Mucosa of descending colon (tissue), 3 donors: ENCODE results near the gene GPI. TPM values are rescaled to one million over a fixed set of nuclear protein-coding genes. Genes with fewer than 3 reads are reported as not detected.

Experiments used
- ATAC-seq: fragments of 200-7000 bp; cut with Tn5 transposase; one replicate; pipeline ENCODE4 v1.9.1; 2020; ENCODE audit warnings: mild to moderate bottlenecking, moderate library complexity
- DNase-seq, 3 donors: peaks; one replicate each; pipeline ENCODE4 v3.0.0-alpha.2; 2020
- H3K36me3 ChIP-seq: fragments of 200-600 bp; one replicate; pipeline ENCODE4 v1.8.0; 2021; ENCODE audit warnings: low read depth, mild to moderate bottlenecking
- H3K4me1 ChIP-seq: fragments of 200-600 bp; one replicate; pipeline ENCODE4 v1.8.0; 2021; ENCODE audit warnings: low read depth, mild to moderate bottlenecking
- H3K4me3 ChIP-seq: fragments of 200-600 bp; one replicate; pipeline ENCODE4 v1.8.0; 2021; ENCODE audit warnings: mild to moderate bottlenecking
- H3K9me3 ChIP-seq: fragments of 200-600 bp; one replicate; pipeline ENCODE4 v1.8.0; 2021; ENCODE audit warnings: mild to moderate bottlenecking
- intact Hi-C, 2 donors: fragments of 100-400 bp; cut with DNase I in 1 of 2; cut with micrococcal nuclease in 1 of 2; formaldehyde crosslinking; loops; one replicate each; pipeline versions ENCODE4 v1.11.0 to v1.11.1; 2022; cut with DNase I, micrococcal nuclease
- total RNA-seq, 3 donors: library from RNA; stranded (reverse); fragmentation: NEBNext Ultra II Directional in 2 of 3; extraction: Animal tissue kit (Norgen Biotek cat#: 25700) in 2 of 3; gene quantifications; one replicate each; pipeline versions ENCODE4 v1.2.1 to v1.2.4, GENCODE V29; 2021 to 2023
- TF ChIP-seq, protein P1 (sequence below): fragments of 200-600 bp; IDR thresholded peaks from one replicate; pipeline ENCODE4 v1.8.0; 2022; ENCODE audit warnings: antibody characterized with exemption, mild to moderate bottlenecking
- donor health status: DM: no; HTN: no; CAD: no; lungs with moderate emphysema.
- donor health status: DM: no; HTN: no; CAD: no.
- donor health status: DM: no; HTN: yes; CAD: no.

The GPI gene
- total RNA-seq, 3 donors from 2014 or later = 247 to 344 (median 296) TPM

DNA sequence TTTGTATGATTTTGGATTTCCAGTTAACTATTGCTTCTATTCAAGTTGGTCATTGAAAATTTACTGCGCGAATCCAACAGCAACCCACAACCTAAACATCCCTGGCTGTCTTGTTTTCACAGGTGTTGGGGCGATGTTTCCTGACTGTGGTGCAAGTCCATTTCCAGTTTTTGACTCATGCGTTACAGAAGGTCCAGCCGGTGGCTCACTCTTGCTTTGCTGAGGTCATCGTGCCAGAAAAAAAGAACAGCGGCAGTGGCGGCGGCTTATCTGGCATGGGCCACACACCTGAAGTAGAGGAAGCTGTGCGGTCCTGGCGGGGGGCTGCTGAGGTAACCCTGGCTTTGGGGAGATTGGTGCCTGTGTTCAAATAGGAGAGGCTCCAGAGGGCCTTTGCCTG, 45.2 kb upstream of the GPI start:
- DNase-seq (no peak), ATAC-seq (no peak)
- no peak overlapping the region for H3K4me3 ChIP-seq
- TF ChIP-seq, protein P1, sequence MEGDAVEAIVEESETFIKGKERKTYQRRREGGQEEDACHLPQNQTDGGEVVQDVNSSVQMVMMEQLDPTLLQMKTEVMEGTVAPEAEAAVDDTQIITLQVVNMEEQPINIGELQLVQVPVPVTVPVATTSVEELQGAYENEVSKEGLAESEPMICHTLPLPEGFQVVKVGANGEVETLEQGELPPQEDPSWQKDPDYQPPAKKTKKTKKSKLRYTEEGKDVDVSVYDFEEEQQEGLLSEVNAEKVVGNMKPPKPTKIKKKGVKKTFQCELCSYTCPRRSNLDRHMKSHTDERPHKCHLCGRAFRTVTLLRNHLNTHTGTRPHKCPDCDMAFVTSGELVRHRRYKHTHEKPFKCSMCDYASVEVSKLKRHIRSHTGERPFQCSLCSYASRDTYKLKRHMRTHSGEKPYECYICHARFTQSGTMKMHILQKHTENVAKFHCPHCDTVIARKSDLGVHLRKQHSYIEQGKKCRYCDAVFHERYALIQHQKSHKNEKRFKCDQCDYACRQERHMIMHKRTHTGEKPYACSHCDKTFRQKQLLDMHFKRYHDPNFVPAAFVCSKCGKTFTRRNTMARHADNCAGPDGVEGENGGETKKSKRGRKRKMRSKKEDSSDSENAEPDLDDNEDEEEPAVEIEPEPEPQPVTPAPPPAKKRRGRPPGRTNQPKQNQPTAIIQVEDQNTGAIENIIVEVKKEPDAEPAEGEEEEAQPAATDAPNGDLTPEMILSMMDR = no peak
- H3K4me1 ChIP-seq = peaks cover 12% of the 10 kb centered on the region
- no peaks in the 10 kb centered on the region for H3K9me3 ChIP-seq
- intact Hi-C loops = no loop called here
- no peaks in the 10 kb centered on the region for H3K36me3 ChIP-seq

DNA sequence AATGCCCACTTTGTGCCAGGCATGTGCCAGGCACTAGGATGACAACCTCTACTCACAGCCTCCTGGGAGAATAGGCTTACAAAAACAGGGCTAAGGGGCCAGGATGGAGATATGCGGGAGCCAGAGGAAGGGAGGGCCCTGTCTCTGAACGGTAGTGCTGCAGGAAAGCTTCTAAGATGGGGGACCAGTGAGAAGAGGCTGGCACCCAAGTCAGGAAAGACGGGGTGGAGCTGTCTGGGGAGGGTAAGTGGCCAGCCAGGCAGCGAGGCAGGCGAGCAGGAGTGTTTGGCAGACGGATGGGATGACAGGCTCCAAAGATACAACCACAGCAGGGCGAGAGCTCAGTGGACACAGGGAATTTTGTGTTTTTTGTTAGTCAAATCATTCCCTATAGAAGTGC, 44.7 kb upstream of the GPI start:
- DNase-seq (no peak), ATAC-seq (no peak)
- H3K36me3 ChIP-seq = no peaks in the 10 kb centered on the region
- H3K4me1 ChIP-seq = peaks cover 12% of the 10 kb centered on the region
- no peaks in the 10 kb centered on the region for H3K9me3 ChIP-seq
- TF ChIP-seq, protein P1 = no peak
- H3K4me3 ChIP-seq = no peak overlapping the region
- intact Hi-C loops = no loop called here

DNA sequence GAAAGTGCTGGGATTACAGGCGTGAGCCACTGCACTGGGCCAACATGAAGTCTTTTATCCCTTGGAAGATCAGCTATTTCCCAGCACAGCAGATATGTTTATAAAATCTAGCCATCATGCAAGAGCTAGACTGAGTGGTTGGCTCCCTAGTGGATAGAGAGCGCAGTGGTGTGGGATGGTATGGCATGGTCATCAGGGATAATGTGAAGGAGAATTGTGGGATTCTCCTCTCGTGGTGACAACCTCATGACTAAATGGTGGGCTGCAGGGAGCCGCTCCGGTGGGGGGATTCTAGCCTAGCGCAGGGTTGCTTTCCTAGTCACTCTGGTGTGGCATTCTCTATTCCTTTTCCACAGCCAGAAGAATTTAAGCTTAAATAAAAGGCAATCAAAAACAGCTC, 43.3 kb upstream of the GPI start:
- TF ChIP-seq, protein P1 = no peak
- no peak for ATAC-seq
- H3K9me3 ChIP-seq = no peaks in the 10 kb centered on the region
- no peaks in the 10 kb centered on the region for H3K36me3 ChIP-seq
- H3K4me3 ChIP-seq = no peak overlapping the region
- DNase-seq = no peak
- H3K4me1 ChIP-seq = peaks cover 9% of the 10 kb centered on the region
- intact Hi-C loops = no loop called here

DNA sequence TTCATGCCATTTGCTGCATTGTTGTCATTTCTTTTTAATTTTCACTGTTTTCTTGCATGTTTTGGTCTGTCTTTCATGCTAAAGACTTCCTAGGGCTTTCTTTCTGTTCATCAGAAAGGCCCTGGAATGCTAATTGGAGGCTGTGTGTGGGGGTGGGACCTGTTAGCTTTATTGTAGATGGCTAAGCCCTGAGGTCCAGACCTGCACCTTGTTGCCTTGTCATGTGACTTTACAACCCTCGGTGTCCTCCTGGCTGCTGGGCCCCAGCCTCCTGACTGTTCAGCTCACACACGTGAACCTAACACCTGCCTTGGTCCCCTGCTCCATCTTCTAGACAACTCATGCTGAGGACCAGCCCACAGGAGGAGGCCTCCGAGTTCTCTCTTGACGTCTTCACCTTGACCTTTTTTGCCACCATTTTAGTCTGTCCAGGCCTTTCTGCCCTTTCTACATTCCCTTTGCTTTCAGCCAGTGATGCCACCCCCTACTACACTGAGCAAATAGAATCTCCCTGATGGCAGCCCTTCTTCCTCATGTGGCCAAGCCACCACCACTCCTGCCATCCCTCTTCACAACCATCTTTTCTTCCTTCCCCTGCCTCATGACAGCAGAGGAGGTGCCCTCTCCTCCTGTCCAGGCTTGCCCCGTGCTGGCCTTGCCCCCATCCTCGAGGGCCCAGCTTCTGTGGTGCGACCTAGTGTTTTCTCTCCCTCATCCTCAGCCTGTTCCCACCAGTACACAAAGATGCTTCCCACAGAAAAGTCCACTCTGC, 41.4 kb upstream of the GPI start:
- no peak overlapping the region for H3K4me3 ChIP-seq
- TF ChIP-seq, protein P1 = no peak
- no peaks in the 10 kb centered on the region for H3K9me3 ChIP-seq
- no peaks in the 10 kb centered on the region for H3K4me1 ChIP-seq
- no peaks in the 10 kb centered on the region for H3K36me3 ChIP-seq
- DNase-seq = no peak
- intact Hi-C loops = no loop called here
- no peak for ATAC-seq

DNA sequence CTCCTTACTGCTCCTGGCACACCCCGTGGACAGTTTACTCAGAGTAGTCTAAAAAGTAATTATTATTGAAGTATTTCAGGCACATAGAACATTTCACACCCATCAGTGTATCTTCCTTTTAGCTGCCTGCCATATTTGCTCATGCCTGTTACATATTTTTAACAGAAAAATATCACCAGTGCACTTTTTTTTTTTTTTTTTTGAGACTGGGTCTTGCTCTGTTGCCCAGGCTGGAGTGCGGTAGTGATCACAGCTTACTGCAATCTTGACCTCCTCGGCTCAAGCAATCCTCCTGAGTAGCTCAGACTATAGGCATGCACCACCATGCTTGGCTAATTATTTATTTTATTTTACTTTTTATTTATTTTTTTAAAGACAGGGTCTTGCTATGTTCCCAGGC, 40.7 kb upstream of the GPI start:
- H3K9me3 ChIP-seq = no peaks in the 10 kb centered on the region
- DNase-seq (no peak), ATAC-seq (no peak)
- no peaks in the 10 kb centered on the region for H3K36me3 ChIP-seq
- H3K4me1 ChIP-seq = no peaks in the 10 kb centered on the region
- no peak overlapping the region for H3K4me3 ChIP-seq
- intact Hi-C loops = no loop called here
- TF ChIP-seq, protein P1 = no peak
